Heart left ventricle (tissue), 13 donors: ENCODE data around the gene DGAT2.

Experiments
- POLR2A ChIP-seq, 2 donors: fragments of 450-650 bp; IDR thresholded peaks; one replicate each; pipeline ENCODE4 v1.6.1; 2017; ENCODE audit warnings: antibody characterized with exemption in 2 of 2, mild to moderate bottlenecking in 2 of 2, moderate library complexity in 2 of 2
- TF ChIP-seq, protein P1 (sequence below), 12 donors: fragments of 200-600 bp; sonication (generic) in 4 of 12; IDR thresholded peaks; one replicate each; pipeline versions ENCODE4 v1.5.0 to v1.8.0; 2018 to 2022; ENCODE audit warnings: antibody characterized with exemption in 12 of 12, mild to moderate bottlenecking in 5 of 12
- donor health status: ischemic (EF 13 %, LVEDD 7.1; RV severe dilation, severe dysfunction).
- donor health status: DM: no; HTN: yes; CAD: no.
- donor health status: DM: no; HTN: no; CAD: no.
- donor health status: ischemic (EF 25% LVEDD 6.9; RV normal size, moderate dysfunction).
- donor health status: ischemic (EF 25% LVEDD 5.7; RV mildly dilated, moderate dysfunction).
- donor health status: ischemic (EF 35%, LVEDD 5.7; RV mildly dilated, moderate dysfunction).
- donor health status: nonischemic (EF 11% LVEDD 7.7; RV severe dilation, severe dysfunction).
- donor health status: DM: yes; HTN: yes; CAD: no.
- donor health status: PGD.
- donor health status: ischemic (EF 29% LVEDD 5.4; RV normal size, mild dysfunction).
- donor health status: nonischemic (EF 23%, LVEDD 6.1; RV moderate dilation, normal function).

- TF ChIP-seq, protein P1, sequence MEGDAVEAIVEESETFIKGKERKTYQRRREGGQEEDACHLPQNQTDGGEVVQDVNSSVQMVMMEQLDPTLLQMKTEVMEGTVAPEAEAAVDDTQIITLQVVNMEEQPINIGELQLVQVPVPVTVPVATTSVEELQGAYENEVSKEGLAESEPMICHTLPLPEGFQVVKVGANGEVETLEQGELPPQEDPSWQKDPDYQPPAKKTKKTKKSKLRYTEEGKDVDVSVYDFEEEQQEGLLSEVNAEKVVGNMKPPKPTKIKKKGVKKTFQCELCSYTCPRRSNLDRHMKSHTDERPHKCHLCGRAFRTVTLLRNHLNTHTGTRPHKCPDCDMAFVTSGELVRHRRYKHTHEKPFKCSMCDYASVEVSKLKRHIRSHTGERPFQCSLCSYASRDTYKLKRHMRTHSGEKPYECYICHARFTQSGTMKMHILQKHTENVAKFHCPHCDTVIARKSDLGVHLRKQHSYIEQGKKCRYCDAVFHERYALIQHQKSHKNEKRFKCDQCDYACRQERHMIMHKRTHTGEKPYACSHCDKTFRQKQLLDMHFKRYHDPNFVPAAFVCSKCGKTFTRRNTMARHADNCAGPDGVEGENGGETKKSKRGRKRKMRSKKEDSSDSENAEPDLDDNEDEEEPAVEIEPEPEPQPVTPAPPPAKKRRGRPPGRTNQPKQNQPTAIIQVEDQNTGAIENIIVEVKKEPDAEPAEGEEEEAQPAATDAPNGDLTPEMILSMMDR (IDR thresholded peaks at IDR 0.05): no peak
- TF ChIP-seq POLR2A (IDR thresholded peaks at IDR 0.05): no peak
These were observed 47.9 kb upstream of the DGAT2 start for GRCh38 chr11:75720639-75721038.
